Measurements from ENCODE around the gene SMG6.
"Not testable (repeated sequence)": the region's sequence is repeated elsewhere in the genome, so short reads cannot be mapped to it uniquely, and the experiment has no call there.

SMG6 gene

GRCh38 chr17:2144701-2145100 lies 158.9 kb downstream of the SMG6 start:
- DNase-seq (ENCODE audit: low read depth in 2 of 2), result no peak

DNA sequence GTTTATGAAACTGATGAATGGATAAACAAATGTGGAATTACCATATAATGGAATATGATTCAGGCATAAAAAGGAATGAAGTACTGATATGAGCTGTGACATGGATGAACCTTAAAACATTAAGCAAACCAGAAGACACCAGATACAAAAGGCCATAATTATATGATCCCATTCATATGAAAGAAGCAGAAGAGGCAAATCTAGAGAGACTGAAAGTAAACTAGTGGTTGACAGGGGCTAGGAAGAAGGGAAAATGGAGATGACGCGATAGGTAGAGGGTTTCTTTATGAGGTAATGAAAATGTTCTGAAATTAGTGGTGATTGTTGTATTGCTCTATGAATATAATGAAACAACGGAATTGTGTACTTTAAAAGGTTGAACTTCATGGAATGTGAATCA lies 160.3 kb downstream of the SMG6 start:
- no peak for DNase-seq (ENCODE audit: low read depth in 2 of 2)

- DNase-seq (ENCODE audit: low read depth in 2 of 2), result not testable (repeated sequence)
Observed at GRCh38 chr17:2142682-2143081, 160.9 kb downstream of the SMG6 start.

GRCh38 chr17:2140683-2141082 lies 162.9 kb downstream of the SMG6 start:
- no peak for DNase-seq (ENCODE audit: low read depth in 2 of 2)

GRCh38 chr17:2138761-2139160 lies 164.8 kb downstream of the SMG6 start:
- DNase-seq (ENCODE audit: low read depth in 2 of 2), result no peak

GRCh38 chr17:2138318-2138717 lies 165.3 kb downstream of the SMG6 start:
- no peak for DNase-seq (ENCODE audit: low read depth in 2 of 2)

GRCh38 chr17:2137342-2138098 lies 166.1 kb downstream of the SMG6 start:
- DNase-seq (ENCODE audit: low read depth in 2 of 2), result no peak

DNA sequence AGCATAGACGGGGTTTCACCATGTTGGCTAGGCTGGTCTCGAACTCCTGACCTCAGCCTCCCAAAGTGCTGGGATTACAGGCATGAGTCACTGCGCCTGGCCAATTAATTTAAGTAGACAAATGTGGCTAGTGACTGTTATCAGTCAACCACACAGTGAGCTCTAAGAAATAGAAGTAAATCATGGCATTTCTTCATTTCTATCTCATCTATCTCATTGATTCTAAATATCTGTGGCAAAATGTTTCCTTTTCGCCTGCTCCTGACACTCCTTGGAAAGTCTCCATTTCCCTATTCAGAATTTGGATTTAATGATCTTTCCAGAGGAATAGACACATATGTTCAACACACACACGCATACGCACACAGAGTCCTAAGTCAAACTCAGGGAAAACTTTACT lies 167.3 kb downstream of the SMG6 start:
- no peak for DNase-seq (ENCODE audit: low read depth in 2 of 2)

DNA sequence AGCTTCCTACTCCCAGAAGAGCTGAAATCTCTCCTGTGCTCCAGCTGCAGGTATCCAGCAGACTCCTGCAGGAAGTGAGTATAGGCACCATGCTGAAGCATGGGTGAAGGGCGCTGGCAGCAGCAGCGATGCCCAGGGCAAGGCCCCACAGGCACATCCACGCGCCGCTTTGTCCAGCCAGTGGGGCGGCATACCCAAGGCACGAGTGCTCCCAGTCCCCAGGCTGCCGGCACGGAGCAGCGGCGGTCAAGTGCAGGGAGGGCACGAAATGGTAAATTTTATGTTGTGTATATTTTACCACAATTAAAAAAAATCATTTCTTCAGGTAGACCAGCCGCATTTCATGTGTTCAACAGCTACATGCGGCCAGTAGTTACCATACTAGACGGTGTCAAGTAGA lies 175.6 kb downstream of the SMG6 start:
- no peak for DNase-seq (ENCODE audit: low read depth in 2 of 2)

DNA sequence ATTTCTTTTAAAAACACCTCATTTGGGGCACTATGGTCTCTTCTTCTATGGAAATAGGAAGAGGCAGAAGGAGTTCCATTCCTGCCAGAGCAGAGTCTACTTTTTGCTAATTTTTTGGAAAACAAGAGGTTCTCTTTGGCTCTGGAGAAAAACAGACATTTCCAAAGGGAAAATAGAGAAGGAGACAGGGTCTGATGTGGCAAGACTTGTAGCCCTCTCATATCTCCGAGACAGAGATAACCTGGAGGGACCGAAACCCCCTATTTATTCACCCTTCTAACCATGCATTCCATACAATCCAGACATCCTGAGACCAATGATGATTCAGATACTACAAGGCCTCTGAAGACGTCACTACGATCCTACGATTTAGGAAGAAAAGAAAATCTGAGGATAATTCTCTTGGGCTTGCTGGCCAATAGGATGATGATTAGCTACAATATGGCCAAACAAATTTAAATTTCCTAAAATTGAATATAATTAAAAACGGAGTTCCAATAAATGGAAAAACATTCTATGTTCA lies 178.5 kb downstream of the SMG6 start:
- no peak for DNase-seq (ENCODE audit: low read depth in 2 of 2)

DNA sequence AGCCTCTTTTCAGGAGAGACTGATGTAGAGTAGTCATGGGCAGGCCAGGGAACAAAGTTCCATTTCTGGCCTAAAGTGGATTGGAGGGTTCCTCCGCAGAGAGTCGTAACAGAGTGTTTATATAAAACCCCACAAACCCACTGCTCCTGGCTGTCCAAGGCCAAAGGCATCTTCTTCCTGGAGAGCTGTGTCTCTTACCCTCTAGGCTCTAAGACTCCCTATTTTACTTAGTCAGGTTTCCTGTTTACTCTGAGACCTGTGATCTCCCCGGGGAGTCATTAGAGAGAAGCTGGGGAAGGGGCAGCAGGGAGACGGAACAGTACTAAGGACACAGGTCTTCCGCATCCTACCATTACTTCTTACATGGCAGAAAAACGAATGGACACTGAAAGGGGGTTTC lies 179.2 kb downstream of the SMG6 start:
- DNase-seq (ENCODE audit: low read depth in 2 of 2), result no peak

DNA sequence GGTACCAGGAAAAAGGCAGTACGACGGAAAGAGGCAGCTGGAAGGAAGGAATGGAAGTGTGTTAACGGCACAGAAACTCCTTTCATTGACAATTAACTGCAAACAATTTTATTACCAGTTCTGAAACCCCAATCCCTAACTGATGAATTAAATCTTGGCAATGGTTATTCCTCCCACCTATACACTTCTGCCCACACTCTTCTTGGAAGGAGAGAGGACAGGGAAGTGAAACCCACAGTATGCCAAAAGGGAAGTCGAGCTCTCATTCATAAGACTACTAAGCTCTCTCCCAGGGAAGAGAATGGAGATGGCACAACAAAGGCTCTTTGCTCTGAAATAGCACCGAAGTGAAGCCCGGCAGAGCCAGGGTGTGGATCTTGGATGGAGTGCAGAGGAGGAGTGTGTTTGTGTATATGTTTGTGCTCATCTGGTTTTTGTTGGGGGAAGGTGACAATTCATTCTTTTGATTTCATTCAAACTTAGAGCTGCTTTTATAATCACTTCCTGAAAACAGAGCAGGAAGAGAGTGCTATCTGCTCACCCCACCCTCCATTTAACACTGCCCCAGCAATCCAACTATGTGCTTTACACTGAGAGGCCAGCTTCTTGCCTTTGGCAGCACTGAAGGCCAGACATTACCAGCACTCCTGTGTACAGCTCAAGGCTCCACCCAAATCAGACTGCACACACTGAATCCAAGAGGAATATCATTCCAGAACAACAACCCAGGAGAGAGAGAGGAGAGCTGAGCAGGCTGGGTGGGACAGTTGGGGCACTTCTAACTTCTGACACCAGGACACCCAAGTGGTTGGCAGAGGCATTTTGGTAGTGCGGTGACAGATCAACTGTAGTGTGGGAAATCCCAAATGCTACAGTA lies 180.0 kb downstream of the SMG6 start:
- DNase-seq (ENCODE audit: low read depth in 2 of 2), result no peak

GRCh38 chr17:2122641-2123302 lies 180.8 kb downstream of the SMG6 start:
- DNase-seq (ENCODE audit: low read depth in 2 of 2), result no peak

DNA sequence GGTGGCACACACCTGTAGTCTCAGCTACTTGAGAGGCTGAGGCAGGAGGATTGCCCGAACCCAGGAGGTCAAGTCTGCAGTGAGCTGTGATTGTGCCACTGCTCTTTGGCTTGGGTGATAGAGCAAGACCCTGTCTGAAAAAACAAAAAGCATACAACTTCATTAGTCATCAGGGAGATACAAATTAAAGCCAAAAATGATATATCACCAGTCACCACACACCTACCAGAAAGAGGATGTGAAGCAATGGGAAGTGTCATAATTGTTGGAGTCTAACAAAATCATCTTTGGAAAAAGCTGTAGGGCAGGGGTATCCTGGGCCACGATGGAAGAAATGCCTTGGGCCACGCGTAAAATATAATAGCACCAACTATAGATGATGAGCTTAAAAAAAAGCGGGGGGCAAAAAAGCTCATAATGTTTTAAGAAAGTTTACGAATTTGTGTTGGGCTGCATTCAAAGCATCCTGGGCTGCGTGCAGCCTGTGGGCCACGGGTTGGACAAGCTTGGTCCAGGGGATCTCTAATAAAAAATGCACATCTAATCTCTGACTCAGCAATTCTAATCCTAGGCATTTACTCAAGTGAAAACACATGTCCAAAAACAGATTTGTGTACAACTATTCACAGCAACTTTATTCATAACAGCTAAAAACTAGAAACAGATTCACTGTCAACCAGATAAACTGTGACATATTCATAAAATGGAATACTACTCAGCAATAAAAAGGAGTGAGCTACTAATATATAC lies 182.8 kb downstream of the SMG6 start:
- no peak for DNase-seq (ENCODE audit: low read depth in 2 of 2)

GRCh38 chr17:2113279-2113622 lies 190.3 kb downstream of the SMG6 start:
- DNase-seq (ENCODE audit: low read depth in 2 of 2), result no peak

DNA sequence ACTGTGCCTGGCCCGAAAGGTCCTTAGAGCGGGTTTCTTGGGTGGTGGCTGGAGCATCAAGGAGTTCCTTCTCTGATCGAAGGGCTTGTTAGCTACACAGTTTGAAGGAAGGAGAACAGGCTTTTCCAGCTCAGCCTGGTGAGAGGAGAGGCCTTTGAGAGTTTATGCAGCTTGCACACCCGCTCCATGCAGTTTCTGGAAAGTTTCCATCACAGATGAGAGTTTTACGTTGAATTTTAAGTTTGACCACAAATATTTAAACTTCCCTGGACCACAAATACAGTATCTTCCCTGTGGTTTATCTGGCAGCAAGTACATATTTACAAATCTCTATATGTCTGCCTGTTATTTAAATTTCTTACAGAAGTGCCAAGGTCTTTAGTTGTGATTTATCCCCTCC lies 191.9 kb downstream of the SMG6 start:
- DNase-seq (ENCODE audit: low read depth in 2 of 2), result no peak

GRCh38 chr17:2110436-2110835 lies 193.1 kb downstream of the SMG6 start:
- DNase-seq (ENCODE audit: low read depth in 2 of 2), result no peak

DNA sequence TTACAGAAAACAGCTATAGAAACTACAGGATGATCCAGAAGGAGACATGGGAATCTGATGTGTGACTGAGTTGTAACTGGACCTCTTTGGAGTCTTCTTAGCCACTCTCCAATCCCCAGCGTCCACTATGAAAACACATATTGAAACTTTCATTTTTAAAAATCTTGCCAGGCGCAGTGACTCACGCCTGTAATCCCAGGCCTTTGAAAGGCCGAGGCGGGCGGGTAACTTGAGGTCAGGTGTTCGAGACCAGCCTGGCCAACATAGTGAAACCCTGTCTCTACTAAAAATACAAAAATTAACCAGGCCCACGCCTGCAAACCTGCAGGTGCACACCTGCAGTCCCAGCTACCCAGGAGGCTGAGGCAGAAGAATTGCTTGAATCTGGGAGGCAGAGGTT lies 195.4 kb downstream of the SMG6 start:
- no peak for DNase-seq (ENCODE audit: low read depth in 2 of 2)

- DNase-seq (ENCODE audit: low read depth in 2 of 2), result no peak
Observed at GRCh38 chr17:2107506-2107905, 196.1 kb downstream of the SMG6 start.

DNA sequence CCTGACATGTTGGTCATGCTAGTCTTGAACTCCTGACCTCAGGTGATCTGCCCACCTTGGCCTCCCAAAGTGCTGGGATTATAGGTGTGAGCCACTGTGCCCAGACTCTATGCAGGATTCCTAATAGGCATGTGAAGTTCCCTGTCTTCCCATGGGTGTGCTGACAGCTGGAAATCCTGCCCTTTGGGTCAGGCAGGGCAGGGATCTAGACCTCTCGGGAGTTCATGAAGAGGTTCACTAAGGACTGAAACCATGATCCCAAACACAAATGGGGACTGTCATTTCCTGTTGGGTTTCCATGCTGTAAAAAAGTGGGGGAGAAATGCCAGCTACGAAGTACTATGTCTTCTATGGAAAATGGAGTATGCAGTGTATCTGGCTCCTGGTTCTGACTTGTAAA lies 196.5 kb downstream of the SMG6 start:
- no peak for DNase-seq (ENCODE audit: low read depth in 2 of 2)

GRCh38 chr17:2106308-2106955 lies 197.2 kb downstream of the SMG6 start:
- DNase-seq (ENCODE audit: low read depth in 2 of 2), result no peak
